ENCODE data around the gene GZMA. TPM values are rescaled to one million over a fixed set of nuclear protein-coding genes. Genes with fewer than 3 reads are reported as not detected.

GZMA gene
- polyA plus RNA-seq, 4 donors = 0.27 to 1.2 (median 0.63) TPM

Other genes with a start within 250 kb of the GZMA start
- gene ESM1, start 117.1 kb upstream of the GZMA start, polyA plus RNA-seq (ENCODE audit: insufficient read length in 4 of 4) = 10 to 100 TPM in 2 of 4 donors, 1 to 10 TPM in 2; 7.5 to 13.0 (median 10.0) TPM
- gene GZMK, start 78.4 kb upstream of the GZMA start, polyA plus RNA-seq (ENCODE audit: insufficient read length in 4 of 4) = not detected
- 10 to 100 TPM; 63.6 to 88.9 (median 79.7) TPM for gene GPX8, start 57.5 kb downstream of the GZMA start, polyA plus RNA-seq (ENCODE audit: insufficient read length in 4 of 4)
- under 1 TPM; 0.54 to 0.95 (median 0.69) TPM for gene CDC20B, start 70.5 kb downstream of the GZMA start, polyA plus RNA-seq (ENCODE audit: insufficient read length in 4 of 4)
- gene MCIDAS, start 124.7 kb downstream of the GZMA start, polyA plus RNA-seq (ENCODE audit: insufficient read length in 4 of 4) = 1 to 10 TPM in 2 of 4 donors, under 1 TPM in 2; 0.77 to 1.1 (median 0.96) TPM
- gene CCNO, start 131.0 kb downstream of the GZMA start, polyA plus RNA-seq (ENCODE audit: insufficient read length in 4 of 4) = 10 to 100 TPM in 2 of 4 donors, 1 to 10 TPM in 2; 5.6 to 13.9 (median 8.7) TPM
- gene DHX29, start 205.0 kb downstream of the GZMA start, polyA plus RNA-seq (ENCODE audit: insufficient read length in 4 of 4) = 10 to 100 TPM; 37.2 to 48.3 (median 41.2) TPM
- 100 to 1,000 TPM in 2 of 4 donors, 10 to 100 TPM in 2; 83.4 to 114 (median 97.8) TPM for gene MTREX, start 205.3 kb downstream of the GZMA start, polyA plus RNA-seq (ENCODE audit: insufficient read length in 4 of 4)